IMR-90 (cell line): ENCODE results near the gene TP73. TPM values are rescaled to one million over a fixed set of nuclear protein-coding genes. Genes with fewer than 3 reads are reported as not detected.

Experiments used
- ATAC-seq: fragments of 200-7000 bp; cut with Tn5 transposase; 2 replicates; pipeline ENCODE4 v1.9.1; 2020; ENCODE audit warnings: low read depth, mild to moderate bottlenecking, moderate library complexity
- BruUV-seq: library from RNA; stranded (reverse); fragments of 400-500 nt; replicated peaks from 2 replicates; lab custom pipeline; 2021; lab: Mats Ljungman, UMichigan
- CTCF ChIA-PET: fragments of 300-600 bp; formaldehyde crosslinking; extraction: SDS; loops from one replicate; lab custom pipeline; 2021; ENCODE audit warnings: antibody characterized with exemption; lab: Yijun Ruan, JAX
- POLR2A ChIA-PET: fragments of 300-600 bp; sonication (Branson Sonifier 250); formaldehyde crosslinking; loops from one replicate; lab custom pipeline; 2022; ENCODE audit warnings: antibody characterized with exemption; ENCODE audit not compliant: unreplicated experiment; lab: Charles Lee
- DNase-seq: peaks from one replicate; pipeline ENCODE4 v3.0.0; 2013
- H2AFZ ChIP-seq: replicated peaks from 2 replicates; pipeline ENCODE3; 2013; ENCODE audit warnings: low read length, mild to moderate bottlenecking; ENCODE audit not compliant: poor library complexity
- H2AK5ac ChIP-seq: 2 replicates; pipeline ENCODE4 v1.6.1; 2013; ENCODE audit warnings: low read depth, low read length, inconsistent platforms
- H2AK9ac ChIP-seq: replicated peaks from 2 replicates; pipeline ENCODE3; 2013; ENCODE audit warnings: mild to moderate bottlenecking, low read depth, low read length, moderate library complexity; ENCODE audit not compliant: poor library complexity
- H2BK120ac ChIP-seq: 2 replicates; pipeline ENCODE4 v1.6.1; 2013; ENCODE audit warnings: low read depth, low read length, inconsistent platforms
- H2BK15ac ChIP-seq: 3 replicates; pipeline ENCODE4 v1.6.1; 2013; ENCODE audit warnings: low read depth, low read length, inconsistent platforms
- H2BK20ac ChIP-seq: 2 replicates; pipeline ENCODE4 v1.6.1; 2013; ENCODE audit warnings: low read depth, mild to moderate bottlenecking, inconsistent platforms, low read length, moderate library complexity
- H2BK5ac ChIP-seq: 2 replicates; pipeline ENCODE4 v1.6.1; 2013; ENCODE audit warnings: mild to moderate bottlenecking, low read depth, low read length, inconsistent platforms; ENCODE audit not compliant: poor library complexity, severe bottlenecking
- H3K14ac ChIP-seq: replicated peaks from 2 replicates; pipeline ENCODE4 v1.6.1; 2013; ENCODE audit warnings: low read depth, low read length, inconsistent platforms
- H3K18ac ChIP-seq: 2 replicates; pipeline ENCODE4 v1.6.1; 2013; ENCODE audit warnings: low read depth, low read length, control low read depth
- H3K23ac ChIP-seq: 2 replicates; pipeline ENCODE4 v1.6.1; 2013; ENCODE audit warnings: low read depth, low read length, inconsistent platforms
- H3K27ac ChIP-seq: 2 replicates; pipeline ENCODE4 v1.5.1; 2013; ENCODE audit warnings: mild to moderate bottlenecking, control low read depth, low read length; ENCODE audit not compliant: insufficient read depth
- H3K27me3 ChIP-seq: 2 replicates; pipeline ENCODE4 v1.6.1; 2013; ENCODE audit warnings: low read length; ENCODE audit not compliant: control insufficient read depth, insufficient read depth
- H3K36me3 ChIP-seq: 2 replicates; pipeline ENCODE4 v1.6.1; 2013; ENCODE audit warnings: low read length, mixed read lengths; ENCODE audit not compliant: control insufficient read depth, insufficient read depth
- H3K4ac ChIP-seq: 2 replicates; pipeline ENCODE4 v1.6.1; 2013; ENCODE audit warnings: low read depth, low read length, inconsistent platforms
- H3K4me1 ChIP-seq: 2 replicates; pipeline ENCODE4 v1.6.1; 2013; ENCODE audit warnings: low read length, mixed read lengths; ENCODE audit not compliant: control insufficient read depth, insufficient read depth
- H3K4me2 ChIP-seq: 2 replicates; pipeline ENCODE4 v1.6.1; 2013; ENCODE audit warnings: low read depth, mild to moderate bottlenecking, control low read depth, low read length, moderate library complexity
- H3K4me3 ChIP-seq: 2 replicates; pipeline ENCODE4 v1.5.1; 2013; ENCODE audit warnings: low read depth, mild to moderate bottlenecking, control low read depth, low read length, moderate library complexity; ENCODE audit not compliant: insufficient read depth
- H3K56ac ChIP-seq: 2 replicates; pipeline ENCODE4 v1.6.1; 2013; ENCODE audit warnings: low read length, inconsistent platforms; ENCODE audit not compliant: insufficient read depth; ENCODE audit errors: extremely low read depth
- H3K79me1 ChIP-seq, 2 experiments: 2 replicates each; pipeline ENCODE4 v1.6.1; 2013; ENCODE audit warnings: low read length in 2 of 2, inconsistent platforms in 1 of 2, low read depth in 1 of 2
- H3K9ac ChIP-seq: 2 replicates; pipeline ENCODE4 v1.6.1; 2013; ENCODE audit warnings: low read depth, low read length, control low read depth
- H3K9me1 ChIP-seq: 2 replicates; pipeline ENCODE4 v1.6.1; 2013; ENCODE audit warnings: low read length, inconsistent platforms; ENCODE audit not compliant: insufficient read depth
- H3K9me3 ChIP-seq: 2 replicates; pipeline ENCODE4 v1.6.1; 2013; ENCODE audit warnings: low read length; ENCODE audit not compliant: control insufficient read depth, insufficient read depth
- H4K20me1 ChIP-seq: 2 replicates; pipeline ENCODE4 v1.6.1; 2013; ENCODE audit warnings: low read length, inconsistent platforms; ENCODE audit not compliant: insufficient read depth
- H4K5ac ChIP-seq: 2 replicates; pipeline ENCODE4 v1.6.1; 2013; ENCODE audit warnings: mild to moderate bottlenecking, low read depth, low read length, control low read depth
- H4K8ac ChIP-seq, 2 experiments: 2 replicates each; pipeline ENCODE4 v1.6.1; 2013; ENCODE audit warnings: low read depth in 2 of 2, low read length in 2 of 2, control low read depth in 1 of 2, inconsistent platforms in 1 of 2
- H4K91ac ChIP-seq: 2 replicates; pipeline ENCODE4 v1.6.1; 2013; ENCODE audit warnings: low read depth, low read length, inconsistent platforms; ENCODE audit not compliant: insufficient read depth
- MAFK ChIP-seq: IDR thresholded peaks from 2 replicates; pipeline ENCODE4 v1.6.1; 2012; ENCODE audit warnings: low read depth, low read length, improper control_type of control experiment
- SMC3 ChIP-seq: fragments of 150-350 bp; IDR thresholded peaks from 2 replicates; pipeline ENCODE4 v1.6.1; 2016; ENCODE audit warnings: low read depth, mild to moderate bottlenecking, antibody characterized with exemption, low read length, moderate library complexity
- WGBS, 2 experiments: methylation state at CpG; one replicate each; pipeline versions ENCODE4 v1.1.5 to v1.1.7; 2013; ENCODE audit warnings: missing lambda C conversion rate in 2 of 2; ENCODE audit not compliant: insufficient read length in 1 of 2; ENCODE audit errors: extremely low coverage in 2 of 2; 5-methylcytosine and 5-hydroxymethylcytosine counted together
- dilution Hi-C: fragments of 300-500 bp; cut with HindIII; formaldehyde crosslinking; loops from one replicate; pipeline ENCODE4 v1.14.3; 2018; ENCODE audit warnings: low sequenced_read_pairs; ENCODE audit not compliant: unreplicated experiment
- in situ Hi-C: fragments of 300-500 bp; cut with MboI; formaldehyde crosslinking; loops from 3 replicates; pipeline ENCODE4 v1.14.3; 2019; ENCODE audit warnings: low sequenced_read_pairs, inconsistent platforms, mixed read lengths
- intact Hi-C: fragments of 100-400 bp; cut with micrococcal nuclease; formaldehyde crosslinking; loops from 2 replicates; pipeline ENCODE4 v1.10.0; 2022
- polyA plus RNA-seq, 3 experiments: library from polyadenylated mRNA; depleted of rRNA; stranded (reverse); fragments of >200 nt; gene quantifications; 2 replicates each; pipeline ENCODE4 v1.2.3, GENCODE V29; 2012; ENCODE audit warnings: low replicate concordance in 1 of 3
- total RNA-seq: library from RNA; depleted of rRNA; stranded (reverse); fragments of >200 nt; gene quantifications from 2 replicates; pipeline ENCODE4 v1.2.3, GENCODE V29; 2012

The TP73 gene
- total and polyA plus RNA-seq, 2 of the 4 experiments (the other 2 are of a cell fraction) = not detected

DNA sequence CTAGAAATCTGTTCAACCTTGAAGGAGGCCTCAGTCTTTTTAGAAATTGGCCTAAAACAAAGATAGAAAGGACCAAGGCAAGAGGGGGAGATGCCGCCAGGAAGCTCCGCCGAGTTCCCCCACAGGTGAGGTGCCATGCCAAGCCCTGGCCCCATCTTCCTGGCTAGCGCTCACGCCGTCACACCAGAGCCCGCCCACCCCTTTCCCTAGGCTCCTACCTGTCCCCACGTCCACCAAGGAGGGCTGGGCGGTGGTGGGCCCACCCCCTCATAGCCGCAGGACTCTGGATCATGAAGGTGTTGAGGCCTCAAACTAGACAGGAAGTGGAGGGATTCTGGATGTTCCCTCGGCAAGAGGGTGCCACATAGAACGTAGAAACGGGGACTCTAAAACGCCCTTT lies 84.4 kb downstream of the TP73 start:
- WGBS, 2 experiments = 90% methylated on average over 2 of the region's 14 CpGs; no CpG with 5 or more reads in 1 of the 2 experiments
- dilution Hi-C loops = no loop called here
- no peak for TF ChIP-seq MAFK
- TF ChIP-seq SMC3 = no peak
- H4K20me1 ChIP-seq = no peaks in the 10 kb centered on the region
- no peaks in the 10 kb centered on the region for H3K4me1 ChIP-seq
- no peaks in the 10 kb centered on the region for H3K9me3 ChIP-seq
- intact Hi-C loops = no loop called here
- no peak overlapping the region for H3K56ac ChIP-seq
- H2BK120ac ChIP-seq = no peak overlapping the region
- ATAC-seq = no peak
- no peak overlapping the region for H2AFZ ChIP-seq
- H3K4me2 ChIP-seq = no peak overlapping the region
- H3K79me1 ChIP-seq = no peaks in the 10 kb centered on the region
- no TSS peak for BruUV-seq
- no peak overlapping the region for H2BK5ac ChIP-seq
- ChIA-PET CTCF (no interaction called here), POLR2A (no interaction called here)
- no peak overlapping the region for H4K5ac ChIP-seq
- H2AK5ac ChIP-seq = no peak overlapping the region
- in situ Hi-C loops = no loop called here
- no peak overlapping the region for H3K4ac ChIP-seq
- no peak overlapping the region for H2BK15ac ChIP-seq
- H3K4me3 ChIP-seq = no peak overlapping the region
- no peak overlapping the region for H4K91ac ChIP-seq
- H3K18ac ChIP-seq = no peak overlapping the region
- no peak overlapping the region for H3K14ac ChIP-seq
- H3K27me3 ChIP-seq = no peaks in the 10 kb centered on the region; the same call in 1 of the 2 replicates
- DNase-seq = no peak
- H3K27ac ChIP-seq = no peak overlapping the region
- no peak overlapping the region for H3K9ac ChIP-seq
- no peak overlapping the region for H4K8ac ChIP-seq
- H2AK9ac ChIP-seq = no peak overlapping the region
- H3K36me3 ChIP-seq = peaks cover 34% of the 10 kb centered on the region
- H3K23ac ChIP-seq = no peak overlapping the region
- H2BK20ac ChIP-seq = no peak overlapping the region
- H3K9me1 ChIP-seq = no peaks in the 10 kb centered on the region
